H1 (cell line): ENCODE measurements around the gene GP1BB. TPM values are rescaled to one million over a fixed set of nuclear protein-coding genes. Genes with fewer than 3 reads are reported as not detected.

Source experiments
- CTCF ChIA-PET: fragments of 300-600 bp; sonication (Branson Sonifier 250); formaldehyde crosslinking; loops from one replicate; lab custom pipeline; 2021; ENCODE audit not compliant: partially characterized antibody; lab: Charles Lee
- POLR2A ChIA-PET: fragments of 300-600 bp; sonication (Branson Sonifier 250); formaldehyde crosslinking; loops from one replicate; lab custom pipeline; 2021; ENCODE audit warnings: inconsistent platforms; ENCODE audit not compliant: partially characterized antibody; lab: Charles Lee
- DNase-seq, 2 experiments: peaks; one replicate each; pipeline versions ENCODE4 v3.0.0 to v3.0.0-alpha.2; 2010 to 2022; ENCODE audit warnings: low spot score in 2 of 2, low read depth in 1 of 2, mixed read lengths in 1 of 2
- FAIRE-seq: peaks from 2 replicates; lab custom pipeline; 2011; peaks lifted over from hg19 to GRCh38; lab: Jason Lieb, UNC
- H2AFZ ChIP-seq: 2 replicates; pipeline ENCODE4 v1.8.1; 2012; ENCODE audit warnings: low read length, inconsistent platforms
- H2AK5ac ChIP-seq: 2 replicates; pipeline ENCODE4 v1.6.1; 2013; ENCODE audit warnings: low read depth, low read length
- H2BK120ac ChIP-seq: replicated peaks from 2 replicates; pipeline ENCODE3; 2013; ENCODE audit warnings: low read depth, low read length, inconsistent platforms
- H2BK12ac ChIP-seq: 2 replicates; pipeline ENCODE4 v1.6.1; 2013; ENCODE audit warnings: low read depth, low read length
- H2BK15ac ChIP-seq: 2 replicates; pipeline ENCODE4 v1.6.1; 2013; ENCODE audit warnings: low read length
- H2BK20ac ChIP-seq: 2 replicates; pipeline ENCODE4 v1.6.1; 2013; ENCODE audit warnings: low read length
- H2BK5ac ChIP-seq: 2 replicates; pipeline ENCODE4 v1.6.1; 2013; ENCODE audit warnings: low read depth, low read length
- H3K14ac ChIP-seq: 2 replicates; pipeline ENCODE4 v1.6.1; 2013; ENCODE audit warnings: inconsistent platforms; ENCODE audit not compliant: insufficient read length
- H3K18ac ChIP-seq: 2 replicates; pipeline ENCODE4 v1.6.1; 2013; ENCODE audit warnings: low read length; ENCODE audit errors: extremely low read depth
- H3K23ac ChIP-seq: 2 replicates; pipeline ENCODE4 v1.6.1; 2013; ENCODE audit warnings: inconsistent platforms; ENCODE audit not compliant: insufficient read length
- H3K23me2 ChIP-seq: 2 replicates; pipeline ENCODE4 v1.6.1; 2013; ENCODE audit warnings: low read depth, low read length
- H3K27ac ChIP-seq: 2 replicates; pipeline ENCODE4 v1.6.1; 2011; ENCODE audit warnings: low read depth, low read length, inconsistent platforms
- H3K27me3 ChIP-seq, 4 experiments: replicated peaks in 1 of 4; 1 replicate in 1 of 4; 2 replicates in 3 of 4; pipeline versions ENCODE4 v1.6.1 to v1.8.1; 2011 to 2013; ENCODE audit warnings: low read length in 3 of 4, mild to moderate bottlenecking in 3 of 4, inconsistent platforms in 2 of 4, mixed read lengths in 2 of 4, moderate library complexity in 1 of 4; ENCODE audit not compliant: control insufficient read depth in 3 of 4, insufficient read depth in 3 of 4; ENCODE audit errors: extremely low read depth in 1 of 4
- H3K36me3 ChIP-seq, 4 experiments: 2 replicates each; pipeline versions ENCODE4 v1.6.1 to v1.8.1; 2011 to 2013; ENCODE audit warnings: mild to moderate bottlenecking in 4 of 4, low read length in 3 of 4, moderate library complexity in 2 of 4, control low read depth in 1 of 4, inconsistent platforms in 1 of 4; ENCODE audit not compliant: insufficient read depth in 4 of 4, control insufficient read depth in 2 of 4
- H3K4ac ChIP-seq: replicated peaks from 2 replicates; pipeline ENCODE3; 2013; ENCODE audit warnings: low read length, low read depth, mixed read lengths, inconsistent platforms; ENCODE audit not compliant: insufficient read length
- H3K4me1 ChIP-seq, 4 experiments: replicated peaks in 1 of 4; 1 replicate in 1 of 4; 2 replicates in 3 of 4; pipeline versions ENCODE4 v1.6.1 to v1.8.1; 2011 to 2013; ENCODE audit warnings: low read length in 3 of 4, inconsistent platforms in 2 of 4, mixed read lengths in 1 of 4; ENCODE audit not compliant: insufficient read depth in 4 of 4, control insufficient read depth in 3 of 4
- H3K4me2 ChIP-seq, 2 experiments: 2 replicates each; pipeline versions ENCODE4 v1.6.1 to v1.8.1; 2011 to 2013; ENCODE audit warnings: low read depth in 2 of 2, low read length in 2 of 2, control low read depth in 1 of 2, inconsistent platforms in 1 of 2, mild to moderate bottlenecking in 1 of 2; ENCODE audit not compliant: insufficient read depth in 1 of 2
- H3K4me3 ChIP-seq, 4 experiments: fragments of 200-600, 300-600 bp in 1 of 4; sonication (generic), shearing (Covaris generic), sonication (Bioruptor Twin) in 1 of 4; 2 replicates each; pipeline versions ENCODE4 v1.5.1 to v1.8.1; 2011 to 2016; ENCODE audit warnings: low read length in 4 of 4, low read depth in 3 of 4, control low read depth in 2 of 4, inconsistent platforms in 2 of 4, mild to moderate bottlenecking in 2 of 4, mixed read lengths in 1 of 4, moderate library complexity in 1 of 4; ENCODE audit not compliant: insufficient read depth in 2 of 4; ENCODE audit errors: extremely low read depth in 1 of 4
- H3K56ac ChIP-seq: replicated peaks from 2 replicates; pipeline ENCODE3; 2013; ENCODE audit warnings: low read depth, mild to moderate bottlenecking, mixed read lengths, low read length, inconsistent platforms; ENCODE audit not compliant: insufficient read length
- H3K79me1 ChIP-seq: 2 replicates; pipeline ENCODE4 v1.6.1; 2013; ENCODE audit warnings: low read depth, low read length, control low read depth
- H3K79me2 ChIP-seq, 2 experiments: 2 replicates each; pipeline versions ENCODE4 v1.6.1 to v1.8.1; 2012 to 2013; ENCODE audit warnings: low read length in 2 of 2, mild to moderate bottlenecking in 2 of 2, inconsistent platforms in 1 of 2; ENCODE audit not compliant: insufficient read depth in 2 of 2, control insufficient read depth in 1 of 2
- H3K9ac ChIP-seq, 4 experiments: replicated peaks in 1 of 4; 1 replicate in 1 of 4; 2 replicates in 3 of 4; pipeline versions ENCODE4 v1.6.1 to v1.8.1; 2011 to 2013; ENCODE audit warnings: low read depth in 3 of 4, low read length in 3 of 4, control low read depth in 2 of 4, mild to moderate bottlenecking in 2 of 4, moderate library complexity in 2 of 4, inconsistent platforms in 1 of 4; ENCODE audit errors: extremely low read depth in 1 of 4
- H3K9me3 ChIP-seq, 2 experiments: 2 replicates each; pipeline versions ENCODE4 v1.6.1 to v1.8.1; 2012 to 2013; ENCODE audit warnings: mild to moderate bottlenecking in 2 of 2, moderate library complexity in 2 of 2, control low read depth in 1 of 2, inconsistent platforms in 1 of 2, low read depth in 1 of 2, low read length in 1 of 2, mixed read lengths in 1 of 2; ENCODE audit not compliant: insufficient read depth in 2 of 2
- H4K20me1 ChIP-seq, 2 experiments: replicated peaks in 1 of 2; 2 replicates each; pipeline versions ENCODE3 to v1.8.1; 2011 to 2013; ENCODE audit warnings: inconsistent platforms in 2 of 2, low read length in 2 of 2, mild to moderate bottlenecking in 1 of 2; ENCODE audit not compliant: insufficient read depth in 2 of 2, control insufficient read depth in 1 of 2
- H4K5ac ChIP-seq: 2 replicates; pipeline ENCODE4 v1.6.1; 2013; ENCODE audit warnings: low read length, low read depth, mixed read lengths, inconsistent platforms; ENCODE audit not compliant: insufficient read length
- H4K8ac ChIP-seq: 2 replicates; pipeline ENCODE4 v1.8.0; 2013; ENCODE audit warnings: mild to moderate bottlenecking, moderate library complexity, low read length, inconsistent platforms; ENCODE audit not compliant: insufficient read depth; ENCODE audit errors: extremely low read depth
- H4K91ac ChIP-seq: replicated peaks from 2 replicates; pipeline ENCODE3; 2013; ENCODE audit warnings: low read length, mixed read lengths, inconsistent platforms; ENCODE audit not compliant: insufficient read length
- ASH2L ChIP-seq: fragments of 200-600, 300-600 bp; sonication (generic); IDR thresholded peaks from one replicate; pipeline ENCODE4 v1.7.1; 2017; ENCODE audit warnings: low read length
- CBX5 ChIP-seq: fragments of 300-800, 300-1000 bp; sonication (generic); IDR thresholded peaks from 2 replicates; pipeline ENCODE4 v1.7.1; 2016; ENCODE audit warnings: antibody characterized with exemption, low read length, low read depth
- GABPA ChIP-seq: IDR thresholded peaks from 2 replicates; pipeline ENCODE4 v1.6.1; 2011; ENCODE audit warnings: mild to moderate bottlenecking, low read length, moderate library complexity, borderline replicate concordance; ENCODE audit not compliant: insufficient read depth
- GTF2F1 ChIP-seq: IDR thresholded peaks from 2 replicates; pipeline ENCODE4 v1.6.1; 2012; ENCODE audit warnings: low read depth, low read length, improper control_type of control experiment, borderline replicate concordance
- HDAC2 ChIP-seq, 2 experiments: fragments of 300-600 bp in 1 of 2; sonication (generic) in 1 of 2; IDR thresholded peaks; 2 replicates each; pipeline ENCODE4 v1.6.1; 2011 to 2012; ENCODE audit warnings: low read depth in 2 of 2, low read length in 2 of 2, mild to moderate bottlenecking in 2 of 2, moderate library complexity in 2 of 2, borderline replicate concordance in 1 of 2, inconsistent platforms in 1 of 2
- SIRT6 ChIP-seq: IDR thresholded peaks from one replicate; pipeline ENCODE4 v1.7.1; 2012; ENCODE audit warnings: low read length, inconsistent platforms
- SP2 ChIP-seq: IDR thresholded peaks from 2 replicates; pipeline ENCODE4 v1.6.1; 2012; ENCODE audit warnings: mild to moderate bottlenecking, low read length, inconsistent platforms
- YY1 ChIP-seq: IDR thresholded peaks from 2 replicates; pipeline ENCODE4 v1.6.1; 2011; ENCODE audit warnings: low read depth, mild to moderate bottlenecking, low read length
- WGBS, 2 experiments: shearing (Covaris generic) in 1 of 2; methylation state at CpG; one replicate each; pipeline versions ENCODE4 v1.1.6 to v1.1.7; 2013 to 2015; ENCODE audit warnings: low lambda C conversion rate in 2 of 2, mixed read lengths in 2 of 2, inconsistent platforms in 1 of 2, low coverage in 1 of 2, missing lambda C conversion rate in 1 of 2; ENCODE audit not compliant: insufficient replicate concordance in 2 of 2, insufficient coverage in 1 of 2, insufficient read length in 1 of 2; ENCODE audit errors: extremely low coverage in 1 of 2, missing lambda C conversion rate in 1 of 2; 5-methylcytosine and 5-hydroxymethylcytosine counted together
- polyA plus RNA-seq, 7 experiments: library from polyadenylated mRNA; depleted of rRNA in 3 of 7; stranded (reverse) in 5 of 7; unstranded in 2 of 7; fragments of >200 nt in 5 of 7; fragments of 200-250 nt in 2 of 7; gene quantifications; 1 replicate in 5 of 7; 2 replicates in 1 of 7; 4 replicates in 1 of 7; pipeline versions ENCODE4 v1.2.1 to v1.2.3, GENCODE V29; 2011 to 2013; ENCODE audit warnings: missing spikeins in 2 of 7, mixed read lengths in 2 of 7
- total RNA-seq: library from RNA; stranded (reverse); fragmentation: NEBNext Ultra II Directional; extraction: Animal tissue kit (Norgen Biotek cat#: 25700); gene quantifications from 2 replicates; pipeline ENCODE4 v1.2.1, GENCODE V29; 2021
- TF ChIP-seq, protein P1 (sequence below): IDR thresholded peaks from 2 replicates; pipeline ENCODE4 v1.6.1; 2012; ENCODE audit warnings: low read length, inconsistent platforms
- TF ChIP-seq, protein P2 (sequence below): IDR thresholded peaks from 2 replicates; pipeline ENCODE4 v1.6.1; 2012; ENCODE audit warnings: inconsistent platforms
- TF ChIP-seq, protein P3 (sequence below): IDR thresholded peaks from 2 replicates; pipeline ENCODE4 v1.6.1; 2012; ENCODE audit warnings: inconsistent platforms

GP1BB gene
- total and polyA plus RNA-seq, 2 of the 8 experiments (the other 6 are each of a cell fraction or from before 2014, with no cell fraction given) = 0.36 TPM; not detected in 1

DNA sequence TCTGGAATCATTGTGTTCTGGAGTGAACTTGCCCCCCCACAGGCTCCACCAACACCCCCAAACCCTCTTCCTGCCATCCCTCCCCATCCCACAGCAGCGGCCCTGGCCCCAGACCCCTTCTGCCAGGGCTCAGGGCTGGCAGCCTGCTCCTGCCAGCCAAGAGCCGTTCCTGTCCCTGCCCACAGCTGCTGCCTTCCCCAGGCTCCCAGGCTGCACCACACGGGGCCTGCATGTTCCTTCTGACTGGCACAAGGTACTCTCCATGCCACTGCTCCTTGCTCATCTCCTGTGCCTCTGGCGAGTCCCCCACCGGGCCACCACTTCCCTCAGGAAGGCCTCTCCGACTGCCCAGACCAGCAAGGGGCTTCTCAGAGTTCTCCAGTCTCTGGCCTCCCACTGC is 4.9 kb downstream of the GP1BB start:
- Histone ChIP-seq H3K9me3 (no peaks in the 10 kb centered on the region), H2BK20ac (no peak overlapping the region), H3K27me3 (peaks cover 40 to 71% (median 64%) of the 10 kb centered on the region in 4 experiments), H3K79me2 (no peaks in the 10 kb centered on the region), H3K23ac (no peak overlapping the region), H2BK5ac (no peak overlapping the region), H4K91ac (no peak overlapping the region), H2AK5ac (no peak overlapping the region), H2BK120ac (no peak overlapping the region), H3K4me1 (peaks cover 0 to 20% (median 8%) of the 10 kb centered on the region in 4 experiments; a peak in 5 of 7 replicates), H3K23me2 (peaks cover 9% of the 10 kb centered on the region; the same call in 1 of the 2 replicates), H3K56ac (no peak overlapping the region), H3K4me2 (no peak overlapping the region), H4K5ac (no peak overlapping the region), H3K4ac (no peak overlapping the region), H3K4me3 (no peak overlapping the region), H3K14ac (no peak overlapping the region), H2BK12ac (peak overlapping the region; percentile 29; the same call in 1 of the 2 replicates), H4K20me1 (peaks cover 2 to 19% of the 10 kb centered on the region in 2 experiments), H3K27ac (no peak overlapping the region), H3K9ac (no peak overlapping the region), H3K79me1 (no peaks in the 10 kb centered on the region), H2AFZ (no peak overlapping the region), H3K18ac (no peak overlapping the region), H2BK15ac (0 out of 2 replicates have a peak overlapping the region, but pooled peaks have one; percentile 95), H3K36me3 (no peaks in the 10 kb centered on the region; a peak in 1 of 8 replicates), H4K8ac (no peak overlapping the region)
- DNase-seq (no peak), FAIRE-seq (no peak)
- POLR2A ChIA-PET = no interaction called here
- WGBS, 2 experiments = 90% methylated on average over 6 of the region's 6 CpGs; no CpG with 5 or more reads in 1 of the 2 experiments
- CTCF ChIA-PET = interaction anchor here (6.3 to 7.0 kb wide), 2 partner anchors 23 to 187 kb away, joined by 145 to 168 read pairs; no protein-coding TSS in a partner anchor
- TF ChIP-seq, protein P1, sequence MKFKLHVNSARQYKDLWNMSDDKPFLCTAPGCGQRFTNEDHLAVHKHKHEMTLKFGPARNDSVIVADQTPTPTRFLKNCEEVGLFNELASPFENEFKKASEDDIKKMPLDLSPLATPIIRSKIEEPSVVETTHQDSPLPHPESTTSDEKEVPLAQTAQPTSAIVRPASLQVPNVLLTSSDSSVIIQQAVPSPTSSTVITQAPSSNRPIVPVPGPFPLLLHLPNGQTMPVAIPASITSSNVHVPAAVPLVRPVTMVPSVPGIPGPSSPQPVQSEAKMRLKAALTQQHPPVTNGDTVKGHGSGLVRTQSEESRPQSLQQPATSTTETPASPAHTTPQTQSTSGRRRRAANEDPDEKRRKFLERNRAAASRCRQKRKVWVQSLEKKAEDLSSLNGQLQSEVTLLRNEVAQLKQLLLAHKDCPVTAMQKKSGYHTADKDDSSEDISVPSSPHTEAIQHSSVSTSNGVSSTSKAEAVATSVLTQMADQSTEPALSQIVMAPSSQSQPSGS = no peak
- TF ChIP-seq GABPA (no peak), GTF2F1 (no peak), ASH2L (no peak), YY1 (no peak), SP2 (no peak), CBX5 (no peak), HDAC2 (IDR thresholded peaks at IDR 0.05; ENCODE audit: borderline replicate concordance in 1 of 2, low read depth in 2 of 2, low read length in 2 of 2) (no peak), SIRT6 (no peak)
- TF ChIP-seq, protein P2, sequence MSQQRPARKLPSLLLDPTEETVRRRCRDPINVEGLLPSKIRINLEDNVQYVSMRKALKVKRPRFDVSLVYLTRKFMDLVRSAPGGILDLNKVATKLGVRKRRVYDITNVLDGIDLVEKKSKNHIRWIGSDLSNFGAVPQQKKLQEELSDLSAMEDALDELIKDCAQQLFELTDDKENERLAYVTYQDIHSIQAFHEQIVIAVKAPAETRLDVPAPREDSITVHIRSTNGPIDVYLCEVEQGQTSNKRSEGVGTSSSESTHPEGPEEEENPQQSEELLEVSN = no peak
- TF ChIP-seq, protein P3, sequence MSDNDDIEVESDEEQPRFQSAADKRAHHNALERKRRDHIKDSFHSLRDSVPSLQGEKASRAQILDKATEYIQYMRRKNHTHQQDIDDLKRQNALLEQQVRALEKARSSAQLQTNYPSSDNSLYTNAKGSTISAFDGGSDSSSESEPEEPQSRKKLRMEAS = no peak
